Left ventricle myocardium inferior (tissue), 1 donor: ENCODE measurements around the gene TMEM207. TPM values are rescaled to one million over a fixed set of nuclear protein-coding genes. Genes with fewer than 3 reads are reported as not detected.

Source experiments
- DNase-seq: peaks from one replicate; pipeline ENCODE4 v3.0.0-alpha.2; 2020
- H3K27ac ChIP-seq: fragments of 200-600 bp; replicated peaks from 2 replicates; pipeline ENCODE4 v1.8.0; 2021
- H3K27me3 ChIP-seq: fragments of 200-600 bp; 2 replicates; pipeline ENCODE4 v1.8.0; 2021; ENCODE audit warnings: low read depth
- H3K36me3 ChIP-seq: fragments of 200-600 bp; 2 replicates; pipeline ENCODE4 v1.8.0; 2021
- H3K4me1 ChIP-seq: fragments of 200-600 bp; 2 replicates; pipeline ENCODE4 v1.8.0; 2021
- H3K4me3 ChIP-seq: fragments of 200-600 bp; 2 replicates; pipeline ENCODE4 v1.8.0; 2021; ENCODE audit warnings: mild to moderate bottlenecking, moderate library complexity
- H3K9me3 ChIP-seq: fragments of 200-600 bp; replicated peaks from 2 replicates; pipeline ENCODE4 v1.8.0; 2021
- CTCF ChIP-seq: fragments of 200-600 bp; IDR thresholded peaks from 2 replicates; pipeline ENCODE4 v1.8.0; 2021; ENCODE audit warnings: antibody characterized with exemption, mild to moderate bottlenecking, borderline replicate concordance
- intact Hi-C: fragments of 100-400 bp; cut with micrococcal nuclease; formaldehyde crosslinking; loops from one replicate; pipeline ENCODE4 v1.11.0; 2022
- total RNA-seq: library from RNA; stranded (reverse); fragmentation: NEBNext Ultra II Directional; extraction: Animal tissue kit (Norgen Biotek cat#: 25700); gene quantifications from one replicate; pipeline ENCODE4 v1.2.1, GENCODE V29; 2021
- donor health status: DM: no; HTN: yes; CAD: no; lungs with severe emphysema.

TMEM207 gene
- total RNA-seq, 1 donor from 2014 or later = not detected

- TF ChIP-seq CTCF = no peak
- no peaks in the 10 kb centered on the region for H3K4me1 ChIP-seq
- no peaks in the 10 kb centered on the region for H3K9me3 ChIP-seq
- H3K4me3 ChIP-seq = no peak within 1 kb of the TSS
- no peaks in the 10 kb centered on the region for H3K36me3 ChIP-seq
- no peak for DNase-seq
- intact Hi-C loops = no loop called here
- no peak within 1 kb of the TSS for H3K27ac ChIP-seq
- no peaks in the 10 kb centered on the region for H3K27me3 ChIP-seq
Observed at GRCh38 chr3:190387578-190388213, 62.0 kb downstream of the TMEM207 start, which contains the start of gene CLDN16. Gene CLDN16 (plus strand): TSS chr3:190388163. CDS start chr3:190388330, 167 bp downstream.

GRCh38 chr3:190385731-190386688, 63.7 kb downstream of the TMEM207 start:
- H3K36me3 ChIP-seq = no peaks in the 10 kb centered on the region
- H3K9me3 ChIP-seq = no peaks in the 10 kb centered on the region
- H3K27me3 ChIP-seq = no peaks in the 10 kb centered on the region
- no peaks in the 10 kb centered on the region for H3K4me1 ChIP-seq
- H3K4me3 ChIP-seq = no peak overlapping the region
- no peak for DNase-seq
- no peak for TF ChIP-seq CTCF
- no peak overlapping the region for H3K27ac ChIP-seq
- intact Hi-C loops = no loop called here

DNA sequence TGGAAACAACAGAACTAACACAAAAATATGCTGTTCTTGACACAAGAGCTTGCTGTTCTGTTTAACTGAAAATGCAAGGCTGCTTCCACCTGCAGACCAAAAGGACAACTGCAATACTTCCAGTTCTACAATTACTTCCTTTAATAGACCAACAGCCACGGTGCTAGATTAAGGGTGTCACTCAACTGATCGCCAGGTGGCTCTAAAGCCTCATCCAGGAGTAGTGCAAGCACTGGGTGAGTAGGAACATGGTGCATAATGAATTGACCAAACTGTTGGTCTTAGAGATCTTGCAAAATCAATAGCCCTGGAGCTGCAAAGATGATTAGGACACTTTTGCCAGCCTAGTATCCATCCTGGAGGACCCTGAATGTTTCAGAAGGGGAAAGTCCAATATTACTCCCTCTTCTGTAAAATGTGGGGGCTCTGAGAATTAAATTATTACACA, 65.4 kb downstream of the TMEM207 start:
- intact Hi-C loops = no loop called here
- no peaks in the 10 kb centered on the region for H3K36me3 ChIP-seq
- no peak for DNase-seq
- no peak overlapping the region for H3K27ac ChIP-seq
- no peaks in the 10 kb centered on the region for H3K9me3 ChIP-seq
- no peaks in the 10 kb centered on the region for H3K27me3 ChIP-seq
- H3K4me1 ChIP-seq = no peaks in the 10 kb centered on the region
- peak; percentile 73 for TF ChIP-seq CTCF
- H3K4me3 ChIP-seq = no peak overlapping the region

DNA sequence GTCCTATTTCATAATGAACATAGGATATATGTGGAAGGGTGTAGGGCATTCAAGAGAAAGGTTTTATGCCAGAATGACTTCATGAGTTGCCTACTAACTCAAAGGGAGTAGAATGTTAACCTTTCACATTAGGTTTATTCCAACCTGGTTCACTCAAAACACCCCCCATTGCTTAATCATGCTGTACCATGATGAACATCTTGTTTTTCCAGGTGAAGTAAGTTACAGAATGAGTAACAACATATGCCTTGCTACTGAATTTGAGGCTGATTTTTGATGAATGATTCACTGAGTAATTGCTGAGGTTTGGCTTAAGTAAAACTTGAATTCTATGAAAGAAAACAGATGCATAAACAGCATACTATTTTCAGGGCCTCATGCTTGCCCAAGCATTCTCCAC, 67.6 kb downstream of the TMEM207 start:
- TF ChIP-seq CTCF = no peak
- no peak overlapping the region for H3K4me3 ChIP-seq
- H3K27me3 ChIP-seq = no peaks in the 10 kb centered on the region
- no peaks in the 10 kb centered on the region for H3K9me3 ChIP-seq
- intact Hi-C loops = no loop called here
- no peak overlapping the region for H3K27ac ChIP-seq
- H3K4me1 ChIP-seq = no peaks in the 10 kb centered on the region
- no peak for DNase-seq
- no peaks in the 10 kb centered on the region for H3K36me3 ChIP-seq

GRCh38 chr3:190381441-190381840, 68.3 kb downstream of the TMEM207 start:
- Histone ChIP-seq H3K9me3 (no peaks in the 10 kb centered on the region), H3K4me3 (no peak overlapping the region), H3K4me1 (no peaks in the 10 kb centered on the region), H3K27me3 (no peaks in the 10 kb centered on the region), H3K36me3 (no peaks in the 10 kb centered on the region), H3K27ac (no peak overlapping the region)
- no peak for DNase-seq
- no peak for TF ChIP-seq CTCF
- intact Hi-C loops = no loop called here
